Measurements from ENCODE around the gene WARS2.

The WARS2 gene

GRCh38 chr1:119045096-119045746 lies 95.2 kb downstream of the WARS2 start:
- no peak for ATAC-seq (ENCODE audit: low read depth)
- TF ChIP-seq CTCF (IDR thresholded peaks at IDR 0.05; ENCODE audit: poor library complexity, severe bottlenecking), result no peak

GRCh38 chr1:119040906-119041305 lies 99.5 kb downstream of the WARS2 start:
- ATAC-seq (ENCODE audit: low read depth) (no peak), DNase-seq (ENCODE audit: low spot score) (no peak)
- Histone ChIP-seq H3K4me3 (ENCODE audit: severe bottlenecking) (no peak overlapping the region), H3K4me1 (ENCODE audit: insufficient read depth, poor library complexity, severe bottlenecking) (no peaks in the 10 kb centered on the region), H3K36me3 (ENCODE audit: low read depth) (peaks cover 9% of the 10 kb centered on the region; the same call in 1 of the 2 replicates), H3K27me3 (ENCODE audit: insufficient read depth, poor library complexity, severe bottlenecking) (no peaks in the 10 kb centered on the region), H3K27ac (ENCODE audit: poor library complexity, severe bottlenecking) (no peak overlapping the region), H3K9me3 (ENCODE audit: severe bottlenecking) (no peaks in the 10 kb centered on the region)
- no peak for TF ChIP-seq CTCF (IDR thresholded peaks at IDR 0.05; ENCODE audit: poor library complexity, severe bottlenecking)

More at GRCh38 chr1:119045096-119045746, 95.2 kb downstream of the WARS2 start:
- no peaks in the 10 kb centered on the region for H3K27me3 ChIP-seq (ENCODE audit: insufficient read depth, poor library complexity, severe bottlenecking)
- peaks cover 5% of the 10 kb centered on the region for H3K4me1 ChIP-seq (ENCODE audit: insufficient read depth, poor library complexity, severe bottlenecking)
- no peaks in the 10 kb centered on the region for H3K9me3 ChIP-seq (ENCODE audit: severe bottlenecking)
- no peak overlapping the region for H3K27ac ChIP-seq (ENCODE audit: poor library complexity, severe bottlenecking)
- peaks cover 9% of the 10 kb centered on the region; the same call in 1 of the 2 replicates for H3K36me3 ChIP-seq (ENCODE audit: low read depth)
- H3K4me3 ChIP-seq (ENCODE audit: severe bottlenecking), result no peak overlapping the region
- no peak for DNase-seq (ENCODE audit: low spot score)

- no peak for TF ChIP-seq CTCF (IDR thresholded peaks at IDR 0.05; ENCODE audit: poor library complexity, severe bottlenecking)
- ATAC-seq (ENCODE audit: low read depth), result no peak
Measured at GRCh38 chr1:119040489-119040888, 100.0 kb downstream of the WARS2 start.

DNA sequence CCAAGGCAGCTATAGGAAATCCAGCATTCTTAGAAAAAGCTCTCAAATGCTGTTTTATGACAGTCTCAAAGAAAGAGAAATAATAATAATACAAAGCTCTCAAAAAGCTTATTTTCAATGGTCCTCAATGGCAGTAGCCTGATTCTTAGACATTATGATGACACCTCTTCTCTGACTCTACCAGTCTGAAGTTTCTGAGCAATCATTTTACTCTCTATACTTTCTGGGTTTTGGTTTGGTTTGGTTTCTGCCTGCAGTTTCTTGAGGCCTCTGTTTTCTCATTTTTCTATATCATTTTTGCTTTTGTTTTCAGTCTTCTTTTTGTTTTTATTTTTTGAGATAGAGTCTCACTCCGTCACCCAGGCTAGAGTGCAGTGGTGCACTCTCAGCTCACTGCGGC lies 102.1 kb downstream of the WARS2 start:
- Histone ChIP-seq H3K4me3 (ENCODE audit: severe bottlenecking) (no peak overlapping the region), H3K27ac (ENCODE audit: poor library complexity, severe bottlenecking) (no peak overlapping the region), H3K9me3 (ENCODE audit: severe bottlenecking) (no peaks in the 10 kb centered on the region), H3K4me1 (ENCODE audit: insufficient read depth, poor library complexity, severe bottlenecking) (no peaks in the 10 kb centered on the region), H3K36me3 (ENCODE audit: low read depth) (no peaks in the 10 kb centered on the region), H3K27me3 (ENCODE audit: insufficient read depth, poor library complexity, severe bottlenecking) (no peaks in the 10 kb centered on the region)
- ATAC-seq (ENCODE audit: low read depth), result no peak
- no peak for TF ChIP-seq CTCF (IDR thresholded peaks at IDR 0.05; ENCODE audit: poor library complexity, severe bottlenecking)
- no peak for DNase-seq (ENCODE audit: low spot score)

More at GRCh38 chr1:119040489-119040888, 100.0 kb downstream of the WARS2 start:
- Histone ChIP-seq H3K4me1 (ENCODE audit: insufficient read depth, poor library complexity, severe bottlenecking) (no peaks in the 10 kb centered on the region), H3K4me3 (ENCODE audit: severe bottlenecking) (no peak overlapping the region), H3K9me3 (ENCODE audit: severe bottlenecking) (no peaks in the 10 kb centered on the region), H3K36me3 (ENCODE audit: low read depth) (peaks cover 9% of the 10 kb centered on the region; the same call in 1 of the 2 replicates), H3K27me3 (ENCODE audit: insufficient read depth, poor library complexity, severe bottlenecking) (no peaks in the 10 kb centered on the region), H3K27ac (ENCODE audit: poor library complexity, severe bottlenecking) (no peak overlapping the region)
- no peak for DNase-seq (ENCODE audit: low spot score)

DNA sequence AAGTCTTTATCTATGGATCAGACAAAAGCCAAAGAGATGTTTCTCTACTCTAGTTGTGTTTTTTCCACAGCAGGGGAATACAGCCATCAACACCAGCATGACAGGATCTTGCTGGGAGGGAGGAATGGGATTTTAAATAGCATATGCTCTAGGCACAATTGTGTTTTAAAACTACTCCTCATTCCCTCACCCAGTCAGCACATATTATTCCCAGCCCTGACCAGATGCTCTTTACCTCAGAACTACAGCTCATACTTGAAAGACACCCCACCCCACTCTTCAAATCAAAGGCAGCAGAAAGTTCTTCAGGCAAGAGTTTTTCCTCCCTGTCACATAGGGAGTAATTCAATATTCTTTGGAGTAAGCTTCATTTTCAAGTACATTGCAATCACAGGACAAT lies 106.1 kb downstream of the WARS2 start:
- no peak overlapping the region for H3K4me3 ChIP-seq (ENCODE audit: severe bottlenecking)
- no peak for DNase-seq (ENCODE audit: low spot score)

More for the DNA sequence above, 106.1 kb downstream of the WARS2 start:
- ATAC-seq (ENCODE audit: low read depth), result no peak
- no peak for TF ChIP-seq CTCF (IDR thresholded peaks at IDR 0.05; ENCODE audit: poor library complexity, severe bottlenecking)
- no peaks in the 10 kb centered on the region for H3K9me3 ChIP-seq (ENCODE audit: severe bottlenecking)
- H3K27me3 ChIP-seq (ENCODE audit: insufficient read depth, poor library complexity, severe bottlenecking), result no peaks in the 10 kb centered on the region
- H3K4me1 ChIP-seq (ENCODE audit: insufficient read depth, poor library complexity, severe bottlenecking), result no peaks in the 10 kb centered on the region
- no peaks in the 10 kb centered on the region for H3K36me3 ChIP-seq (ENCODE audit: low read depth)
- no peak overlapping the region for H3K27ac ChIP-seq (ENCODE audit: poor library complexity, severe bottlenecking)

Data from RWPE2 (cell line).